Fibroblast of lung (primary cell): ENCODE data around the gene TCAIM. TPM values are rescaled to one million over a fixed set of nuclear protein-coding genes. Genes with fewer than 3 reads are reported as not detected.
A peak's percentile ranks its signal among the peaks of the same experiment; 100 is the strongest.

Experiments
- DNase-seq, 2 donors: peaks; one replicate each; pipeline versions ENCODE4 v3.0.0 to v3.0.0-alpha.2; 2010; ENCODE audit warnings: low read depth in 2 of 2
- H2AFZ ChIP-seq: 2 replicates; pipeline ENCODE4 v1.5.1; 2012; ENCODE audit warnings: low read length, control low read depth, inconsistent platforms
- H3K27ac ChIP-seq: 2 replicates; pipeline ENCODE4 v1.5.1; 2011; ENCODE audit warnings: low read length, control low read depth; ENCODE audit not compliant: insufficient read depth
- H3K27me3 ChIP-seq: 2 replicates; pipeline ENCODE4 v1.5.1; 2011; ENCODE audit warnings: mild to moderate bottlenecking, low read length; ENCODE audit not compliant: control insufficient read depth, insufficient read depth
- H3K36me3 ChIP-seq: 2 replicates; pipeline ENCODE4 v1.5.1; 2011; ENCODE audit warnings: low read length; ENCODE audit not compliant: control insufficient read depth, insufficient read depth
- H3K4me1 ChIP-seq: 2 replicates; pipeline ENCODE4 v1.5.1; 2011; ENCODE audit warnings: low read length; ENCODE audit not compliant: control insufficient read depth, insufficient read depth; ENCODE audit errors: extremely low read depth
- H3K4me2 ChIP-seq: 2 replicates; pipeline ENCODE4 v1.5.1; 2011; ENCODE audit warnings: low read length, control low read depth; ENCODE audit not compliant: insufficient read depth; ENCODE audit errors: extremely low read depth
- H3K4me3 ChIP-seq, 4 experiments: fragments of 200-600 bp in 1 of 4; sonication (generic) in 1 of 4; replicated peaks in 1 of 4; 2 replicates each; pipeline ENCODE4 v1.5.1; 2011 to 2016; ENCODE audit warnings: low read length in 4 of 4, low read depth in 3 of 4, mild to moderate bottlenecking in 3 of 4, control low read depth in 2 of 4, inconsistent platforms in 1 of 4, mixed read lengths in 1 of 4; ENCODE audit not compliant: insufficient read depth in 1 of 4; ENCODE audit errors: control extremely low read depth in 1 of 4
- H3K79me2 ChIP-seq: 2 replicates; pipeline ENCODE4 v1.5.1; 2012; ENCODE audit warnings: mild to moderate bottlenecking, low read length, inconsistent platforms; ENCODE audit not compliant: control insufficient read depth, insufficient read depth
- H3K9ac ChIP-seq: 2 replicates; pipeline ENCODE4 v1.5.1; 2011; ENCODE audit warnings: mild to moderate bottlenecking, low read length, control low read depth; ENCODE audit not compliant: insufficient read depth
- H3K9me3 ChIP-seq: 2 replicates; pipeline ENCODE4 v1.5.1; 2012; ENCODE audit warnings: low read depth, low read length; ENCODE audit not compliant: control insufficient read depth, insufficient read depth
- H4K20me1 ChIP-seq: 2 replicates; pipeline ENCODE4 v1.5.1; 2011; ENCODE audit warnings: low read length; ENCODE audit not compliant: control insufficient read depth, insufficient read depth; ENCODE audit errors: extremely low read depth
- EZH2 ChIP-seq: IDR thresholded peaks from 2 replicates; pipeline ENCODE4 v1.5.1; 2012; ENCODE audit warnings: low read length, control low read depth, mild to moderate bottlenecking; ENCODE audit errors: missing control alignments
- polyA plus RNA-seq, 2 donors: library from polyadenylated mRNA; depleted of rRNA in 1 of 2; stranded (reverse) in 1 of 2; unstranded in 1 of 2; fragments of >200 nt; gene quantifications; 2 replicates each; pipeline ENCODE4 v1.2.1, GENCODE V29; 2011 to 2012; ENCODE audit warnings: missing spikeins in 1 of 2
- total RNA-seq: library from RNA; depleted of rRNA; stranded (reverse); fragments of >200 nt; gene quantifications from 2 replicates; pipeline ENCODE4 v1.2.1, GENCODE V29; 2014
- TF ChIP-seq, protein P1 (sequence below), 2 donors: IDR thresholded peaks in 1 of 2; conservative IDR thresholded peaks in 1 of 2; 1 replicate in 1 of 2; 2 replicates in 1 of 2; pipeline ENCODE4 v1.5.1; 2011 to 2012; ENCODE audit warnings: low read length in 2 of 2, control low read depth in 1 of 2, inconsistent platforms in 1 of 2, low read depth in 1 of 2, mild to moderate bottlenecking in 1 of 2

The TCAIM gene
- total and polyA plus RNA-seq, 2 donors (not counting 1 experiment from before 2014, with no cell fraction given): 29.8 to 46.6 TPM

DNA sequence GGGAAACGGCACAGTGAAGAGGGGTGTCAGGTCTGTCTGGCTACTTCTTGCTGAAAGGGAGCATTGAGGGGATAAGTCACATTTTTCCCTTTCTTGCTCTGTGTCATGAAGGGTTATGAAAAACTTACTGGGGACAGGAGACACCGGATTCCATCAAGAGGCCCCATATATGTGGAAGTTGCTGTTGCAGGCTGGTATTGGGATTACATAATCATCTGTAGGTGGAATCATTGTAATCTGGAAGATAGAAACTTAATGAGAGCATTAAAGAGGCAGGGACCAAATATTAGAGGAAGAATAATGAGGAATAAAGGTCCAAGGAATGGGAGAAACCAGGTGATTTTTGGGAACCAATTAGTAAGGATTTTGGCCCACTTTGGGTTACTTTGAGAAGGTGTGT lies 4.2 kb upstream of the TCAIM start:
- no peaks in the 10 kb centered on the region for H3K27me3 ChIP-seq
- no peak for TF ChIP-seq EZH2
- TF ChIP-seq, protein P1, sequence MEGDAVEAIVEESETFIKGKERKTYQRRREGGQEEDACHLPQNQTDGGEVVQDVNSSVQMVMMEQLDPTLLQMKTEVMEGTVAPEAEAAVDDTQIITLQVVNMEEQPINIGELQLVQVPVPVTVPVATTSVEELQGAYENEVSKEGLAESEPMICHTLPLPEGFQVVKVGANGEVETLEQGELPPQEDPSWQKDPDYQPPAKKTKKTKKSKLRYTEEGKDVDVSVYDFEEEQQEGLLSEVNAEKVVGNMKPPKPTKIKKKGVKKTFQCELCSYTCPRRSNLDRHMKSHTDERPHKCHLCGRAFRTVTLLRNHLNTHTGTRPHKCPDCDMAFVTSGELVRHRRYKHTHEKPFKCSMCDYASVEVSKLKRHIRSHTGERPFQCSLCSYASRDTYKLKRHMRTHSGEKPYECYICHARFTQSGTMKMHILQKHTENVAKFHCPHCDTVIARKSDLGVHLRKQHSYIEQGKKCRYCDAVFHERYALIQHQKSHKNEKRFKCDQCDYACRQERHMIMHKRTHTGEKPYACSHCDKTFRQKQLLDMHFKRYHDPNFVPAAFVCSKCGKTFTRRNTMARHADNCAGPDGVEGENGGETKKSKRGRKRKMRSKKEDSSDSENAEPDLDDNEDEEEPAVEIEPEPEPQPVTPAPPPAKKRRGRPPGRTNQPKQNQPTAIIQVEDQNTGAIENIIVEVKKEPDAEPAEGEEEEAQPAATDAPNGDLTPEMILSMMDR (conservative IDR thresholded peaks at IDR 0.05 in 1 of 2, IDR thresholded peaks at IDR 0.05 in 1 of 2; ENCODE audit: low read depth in 1 of 2, low read length in 2 of 2): no peak

DNA sequence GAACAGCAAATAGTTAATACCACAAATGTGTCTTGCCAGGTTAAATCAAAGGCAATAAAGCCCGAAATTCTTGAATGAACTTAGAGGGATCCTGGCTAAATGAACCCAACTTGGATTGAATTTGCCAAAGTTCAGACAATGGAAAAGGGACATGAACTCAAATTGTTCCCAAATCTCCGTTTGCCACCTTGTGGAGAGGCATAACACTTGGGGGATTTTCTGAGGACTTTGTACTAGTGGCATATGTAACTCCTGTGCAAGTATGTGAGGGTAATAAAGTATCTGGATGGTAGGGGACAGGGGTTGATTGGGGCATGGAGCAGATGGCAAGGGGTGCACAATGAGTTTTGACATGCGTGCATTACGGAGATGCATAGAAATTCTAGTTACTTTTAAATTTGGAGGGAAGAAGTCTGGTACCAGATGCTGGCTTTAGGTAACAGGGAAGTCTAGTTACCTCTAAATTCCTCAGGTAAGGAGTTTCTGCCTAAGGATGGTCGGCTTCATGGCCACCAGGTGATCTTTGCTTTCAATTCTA lies 1.2 kb upstream of the TCAIM start:
- H3K36me3 ChIP-seq: no peaks in the 10 kb centered on the region
- peaks cover 17% of the 10 kb centered on the region for H3K79me2 ChIP-seq
- H3K27ac ChIP-seq: no peak overlapping the region
- H3K9me3 ChIP-seq: no peaks in the 10 kb centered on the region
- no peak overlapping the region for H3K9ac ChIP-seq
- peak overlapping the region in 3 of 4 experiments; percentile 77 to 97 (median 82) for H3K4me3 ChIP-seq
- peak overlapping the region; percentile 29 for H3K4me2 ChIP-seq
- H3K27me3 ChIP-seq: no peaks in the 10 kb centered on the region
- peak overlapping the region; percentile 12 for H2AFZ ChIP-seq
- peaks cover 5% of the 10 kb centered on the region for H3K4me1 ChIP-seq
- DNase-seq: no peak
- no peak for TF ChIP-seq EZH2
- TF ChIP-seq, protein P1 (conservative IDR thresholded peaks at IDR 0.05 in 1 of 2, IDR thresholded peaks at IDR 0.05 in 1 of 2; ENCODE audit: low read depth in 1 of 2, low read length in 2 of 2): no peak
- H4K20me1 ChIP-seq: no peaks in the 10 kb centered on the region

More for the DNA sequence above, 4.2 kb upstream of the TCAIM start:
- Histone ChIP-seq H3K9ac (no peak overlapping the region), H3K27ac (no peak overlapping the region), H2AFZ (no peak overlapping the region), H3K36me3 (no peaks in the 10 kb centered on the region), H4K20me1 (no peaks in the 10 kb centered on the region), H3K79me2 (peaks cover 3% of the 10 kb centered on the region), H3K4me3 (no peak overlapping the region), H3K4me1 (no peaks in the 10 kb centered on the region), H3K9me3 (no peaks in the 10 kb centered on the region), H3K4me2 (no peak overlapping the region)
- DNase-seq: no peak

DNA sequence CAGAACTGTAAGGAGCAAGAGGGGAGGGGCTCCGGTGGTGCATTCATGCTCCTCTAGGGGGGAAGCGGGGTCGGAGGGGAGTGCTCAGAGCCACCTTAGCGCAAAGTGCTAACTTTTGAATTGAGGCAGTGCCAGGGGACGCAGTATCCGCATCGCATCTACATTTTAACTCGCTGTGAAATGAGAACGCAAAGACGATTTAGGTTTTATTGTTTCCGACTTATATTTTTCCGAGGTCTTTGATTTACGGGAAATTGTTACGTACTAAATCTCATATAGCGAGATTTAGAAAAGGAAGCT lies 212 bp downstream of the TCAIM start:
- no peak for DNase-seq

More for the DNA sequence above, 212 bp downstream of the TCAIM start:
- Histone ChIP-seq H3K27ac (peak overlapping the region; percentile 79), H2AFZ (peak overlapping the region; percentile 61), H3K4me1 (peaks cover 10% of the 10 kb centered on the region), H3K9me3 (no peaks in the 10 kb centered on the region), H3K9ac (peak overlapping the region; percentile 76), H3K27me3 (no peaks in the 10 kb centered on the region), H4K20me1 (no peaks in the 10 kb centered on the region), H3K79me2 (peaks cover 17% of the 10 kb centered on the region), H3K4me2 (peak overlapping the region; percentile 29), H3K4me3 (peak overlapping the region; percentile 77 to 97 (median 86)), H3K36me3 (no peaks in the 10 kb centered on the region)
- no peak for TF ChIP-seq EZH2
- TF ChIP-seq, protein P1 (conservative IDR thresholded peaks at IDR 0.05 in 1 of 2, IDR thresholded peaks at IDR 0.05 in 1 of 2; ENCODE audit: low read depth in 1 of 2, low read length in 2 of 2): no peak
